GM12874 (cell line): ENCODE measurements around the gene FCN2.

ENCODE experiments used
- CTCF ChIP-seq: IDR thresholded peaks from 2 replicates; pipeline ENCODE4 v1.5.1; 2011; ENCODE audit warnings: low read depth, mild to moderate bottlenecking, control low read depth, low read length, moderate library complexity; ENCODE audit not compliant: insufficient read depth

The FCN2 gene

GRCh38 chr9:134935701-134936345, 55.2 kb downstream of the FCN2 start:
- no peak for TF ChIP-seq CTCF

- no peak for TF ChIP-seq CTCF
Measured at GRCh38 chr9:134936346-134937163, 55.9 kb downstream of the FCN2 start.
